ENCODE results near the gene APOLD1. TPM values are rescaled to one million over a fixed set of nuclear protein-coding genes. Genes with fewer than 3 reads are reported as not detected.

Gene APOLD1
- total and polyA plus RNA-seq, 2 of the 4 experiments (the other 2 are of a cell fraction) = 2.3 to 4.5 TPM

DNA sequence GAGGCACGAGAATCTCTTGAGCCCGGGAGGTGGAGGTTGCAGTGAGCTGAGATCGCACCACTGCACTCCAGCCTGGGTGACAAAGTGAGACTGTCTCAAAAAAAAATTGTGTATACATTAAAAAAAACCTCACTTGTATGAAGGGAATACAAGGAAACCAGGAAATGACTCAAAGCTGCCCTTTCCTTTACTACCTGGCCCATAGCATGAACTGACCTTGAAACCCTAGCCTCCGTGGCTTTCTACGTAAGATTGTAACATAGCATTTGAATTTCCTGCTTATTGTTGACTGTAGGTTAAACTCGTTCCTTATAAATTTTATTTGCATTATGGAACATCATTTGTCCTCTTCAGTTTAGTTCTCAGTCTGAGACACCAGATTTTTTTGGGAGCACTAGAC lies 18.6 kb downstream of the APOLD1 start:
- Histone ChIP-seq H3K27ac (ENCODE audit: insufficient read depth, low read length) (peak overlapping the region; percentile 54; the same call in 1 of the 2 replicates), H3K9me1 (ENCODE audit: insufficient read depth, low read length) (peaks cover 16% of the 10 kb centered on the region; the same call in 1 of the 2 replicates), H2AFZ (replicated peaks; ENCODE audit: low read length, poor library complexity) (no peak overlapping the region), H2BK20ac (ENCODE audit: low read depth, low read length) (peak overlapping the region; percentile 23), H3K18ac (ENCODE audit: low read depth, low read length) (peak overlapping the region; percentile 80; the same call in 1 of the 2 replicates), H3K23ac (ENCODE audit: low read depth, low read length) (peak overlapping the region; percentile 73; the same call in 1 of the 2 replicates), H2BK15ac (ENCODE audit: low read depth, low read length) (peak overlapping the region; percentile 31; the same call in 1 of the 3 replicates), H2AK9ac (replicated peaks; ENCODE audit: low read depth, low read length, poor library complexity) (no peak overlapping the region), H4K20me1 (ENCODE audit: insufficient read depth, low read length) (no peaks in the 10 kb centered on the region), H4K8ac (ENCODE audit: low read depth in 2 of 2, low read length in 2 of 2) (peak overlapping the region; percentile 21 to 80; a peak in 2 of 4 replicates), H2AK5ac (ENCODE audit: low read depth, low read length) (peak overlapping the region; percentile 80), H3K14ac (replicated peaks; ENCODE audit: low read depth, low read length) (peak overlapping the region; percentile 83), H4K5ac (ENCODE audit: low read depth, low read length) (no peak overlapping the region), H2BK120ac (ENCODE audit: low read depth, low read length) (peak overlapping the region; percentile 86), H3K4me2 (ENCODE audit: low read depth, low read length) (peak overlapping the region; percentile 83), H3K36me3 (ENCODE audit: control insufficient read depth, insufficient read depth, low read length) (no peaks in the 10 kb centered on the region), H4K91ac (ENCODE audit: insufficient read depth, low read depth, low read length) (0 out of 2 replicates have a peak overlapping the region, but pooled peaks have one; percentile 10), H3K9me3 (ENCODE audit: control insufficient read depth, insufficient read depth, low read length) (no peaks in the 10 kb centered on the region), H3K4me3 (ENCODE audit: insufficient read depth, low read depth, low read length) (no peak overlapping the region), H3K56ac (ENCODE audit: extremely low read depth, insufficient read depth, low read length) (peak overlapping the region; percentile 13; the same call in 1 of the 2 replicates), H3K9ac (ENCODE audit: low read depth, low read length) (no peak overlapping the region), H3K27me3 (ENCODE audit: control insufficient read depth, insufficient read depth, low read length) (no peaks in the 10 kb centered on the region), H3K4ac (ENCODE audit: low read depth, low read length) (peak overlapping the region; percentile 82), H2BK5ac (ENCODE audit: low read depth, low read length, poor library complexity, severe bottlenecking) (peak overlapping the region; percentile 92), H3K79me1 (ENCODE audit: low read depth in 1 of 2, low read length in 2 of 2) (peaks cover 3 to 9% of the 10 kb centered on the region in 2 experiments; a peak in 2 of 4 replicates), H3K4me1 (ENCODE audit: control insufficient read depth, insufficient read depth, low read length) (peaks cover 22% of the 10 kb centered on the region)
- no peak for TF ChIP-seq RCOR1 (IDR thresholded peaks at IDR 0.05; ENCODE audit: insufficient replicate concordance, low read length)
- ChIA-PET POLR2A (ENCODE audit: unreplicated experiment) (no interaction called here), CTCF (no interaction called here)
- dilution Hi-C loops (cut with HindIII; ENCODE audit: low sequenced_read_pairs, unreplicated experiment) (no loop called here), intact Hi-C loops (cut with micrococcal nuclease) (loop anchor here (5.0 kb wide), 1 partner anchor 418 kb away; no protein-coding TSS in a partner anchor), in situ Hi-C loops (cut with MboI; ENCODE audit: low sequenced_read_pairs) (no loop called here)
- BruUV-seq (replicated peaks) = no TSS peak
- ATAC-seq (ENCODE audit: low read depth) = no peak
- peak; percentile 80 for DNase-seq
- WGBS, 2 experiments (ENCODE audit: extremely low coverage in 2 of 2, insufficient read length in 1 of 2) = no CpG with 5 or more reads among the region's 6 CpGs

Measured in IMR-90 (cell line).